ENCODE measurements around the gene NTM. TPM values are rescaled to one million over a fixed set of nuclear protein-coding genes. Genes with fewer than 3 reads are reported as not detected.

Gene NTM
- total RNA-seq, 1 donor from 2014 or later = 9.9 TPM

DNA sequence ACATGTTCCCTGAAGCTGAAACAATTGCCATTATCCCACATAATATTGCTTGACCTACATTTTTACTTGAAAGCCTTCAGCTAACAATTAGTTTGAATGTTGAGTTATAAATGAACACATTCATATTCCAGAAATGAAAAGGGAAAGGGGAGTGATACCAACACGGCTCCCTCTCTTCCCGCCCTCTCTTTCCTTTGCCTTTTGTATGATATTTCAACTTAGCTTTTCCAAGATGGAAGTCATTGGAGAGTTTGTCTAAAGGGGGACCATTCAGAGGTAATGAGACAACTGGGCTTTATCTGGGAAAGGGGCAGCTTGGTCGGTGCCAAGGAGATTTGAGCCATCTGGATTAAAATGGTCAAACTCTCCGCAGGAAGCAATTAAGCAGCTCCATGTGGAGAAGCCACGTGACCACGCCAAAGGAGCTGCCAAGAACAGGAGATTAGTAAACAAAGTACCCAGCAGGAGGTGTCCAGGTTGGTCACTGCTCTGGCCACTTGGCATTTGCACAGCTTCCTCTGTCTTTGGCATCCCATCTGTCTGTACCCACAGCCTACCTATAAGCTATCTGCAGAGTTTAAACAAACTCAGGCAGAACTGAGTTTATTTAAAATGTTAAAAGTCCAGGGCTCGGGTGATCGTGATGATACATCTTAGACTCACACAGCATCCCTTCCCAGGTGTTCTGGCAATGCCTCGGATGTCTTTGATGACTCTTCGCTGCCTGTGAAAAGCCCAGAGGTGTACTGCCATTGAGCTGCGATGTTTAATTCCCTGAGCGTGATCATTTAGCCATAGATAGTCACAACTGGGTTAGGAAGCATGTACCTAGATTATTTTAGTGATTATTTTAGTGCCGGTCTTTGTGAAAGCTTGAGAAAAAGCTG is 735.9 kb downstream of the NTM start:
- H3K4me3 ChIP-seq (ENCODE audit: low read length in 3 of 3) = no peak overlapping the region
- no peaks in the 10 kb centered on the region for H3K36me3 ChIP-seq (ENCODE audit: control insufficient read depth in 3 of 3, insufficient read depth in 3 of 3, low read length in 3 of 3)
- H3K9ac ChIP-seq (ENCODE audit: low read depth in 1 of 3, low read length in 3 of 3) = no peak overlapping the region
- no peak overlapping the region for H3K27ac ChIP-seq (ENCODE audit: low read depth, low read length)
- H3K4me1 ChIP-seq (ENCODE audit: control insufficient read depth in 3 of 3, insufficient read depth in 3 of 3, low read length in 3 of 3) = no peaks in the 10 kb centered on the region
- no peaks in the 10 kb centered on the region for H3K9me3 ChIP-seq (ENCODE audit: control insufficient read depth in 3 of 3, low read length in 3 of 3)
- H3K27me3 ChIP-seq (ENCODE audit: control insufficient read depth in 3 of 3, insufficient read depth in 3 of 3, low read length in 3 of 3) = no peaks in the 10 kb centered on the region

DNA sequence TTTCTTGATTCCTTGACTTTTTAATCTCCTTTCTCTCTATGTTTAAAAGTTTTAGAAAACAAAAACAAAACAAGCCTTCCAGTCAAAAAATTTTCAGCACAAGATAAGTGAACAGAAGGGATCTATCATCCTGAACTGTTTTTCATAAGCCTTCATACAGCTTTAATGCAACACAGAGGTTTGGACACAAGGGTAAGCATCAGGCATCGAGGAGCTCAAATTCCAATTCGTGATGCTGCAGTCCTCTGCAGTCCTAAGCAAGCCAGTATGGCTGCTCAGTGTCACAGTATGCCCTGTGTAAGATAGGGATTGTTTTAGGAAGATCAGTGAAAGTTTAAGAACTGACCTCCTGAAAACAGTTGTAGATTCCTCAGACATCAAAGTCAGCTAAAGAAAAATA is 740.9 kb downstream of the NTM start:
- H3K9me3 ChIP-seq (ENCODE audit: control insufficient read depth in 3 of 3, low read length in 3 of 3) = no peaks in the 10 kb centered on the region
- no peak overlapping the region for H3K4me3 ChIP-seq (ENCODE audit: low read length in 3 of 3)
- no peaks in the 10 kb centered on the region for H3K36me3 ChIP-seq (ENCODE audit: control insufficient read depth in 3 of 3, insufficient read depth in 3 of 3, low read length in 3 of 3)
- no peak overlapping the region for H3K9ac ChIP-seq (ENCODE audit: low read depth in 1 of 3, low read length in 3 of 3)
- no peak overlapping the region for H3K27ac ChIP-seq (ENCODE audit: low read depth, low read length)
- no peaks in the 10 kb centered on the region for H3K27me3 ChIP-seq (ENCODE audit: control insufficient read depth in 3 of 3, insufficient read depth in 3 of 3, low read length in 3 of 3)
- H3K4me1 ChIP-seq (ENCODE audit: control insufficient read depth in 3 of 3, insufficient read depth in 3 of 3, low read length in 3 of 3) = peaks cover 0 to 2% (median 0%) of the 10 kb centered on the region in 3 donors

DNA sequence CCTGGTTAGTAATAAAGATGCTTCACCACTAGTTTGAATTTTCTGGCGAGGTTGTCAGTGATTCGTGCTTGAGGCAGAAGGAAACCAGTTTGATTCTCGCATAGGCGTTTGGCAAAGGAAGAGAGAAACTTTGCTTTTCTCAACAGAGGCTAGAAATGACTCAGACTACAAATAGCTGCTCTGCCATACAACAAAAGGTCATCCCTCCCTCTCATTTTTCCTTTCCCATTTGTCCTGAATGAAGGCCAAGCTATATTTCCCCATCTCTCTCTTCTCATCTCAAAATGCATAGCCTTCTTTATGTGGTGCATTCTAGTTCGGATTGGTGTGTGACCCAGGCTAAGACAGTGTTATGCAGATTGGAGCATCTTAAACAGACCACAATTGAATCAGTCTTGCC is 741.4 kb downstream of the NTM start:
- Histone ChIP-seq H3K4me1 (ENCODE audit: control insufficient read depth in 3 of 3, insufficient read depth in 3 of 3, low read length in 3 of 3) (peaks cover 0 to 2% (median 0%) of the 10 kb centered on the region in 3 donors), H3K9ac (ENCODE audit: low read depth in 1 of 3, low read length in 3 of 3) (no peak overlapping the region), H3K27ac (ENCODE audit: low read depth, low read length) (peak overlapping the region; percentile 3), H3K9me3 (ENCODE audit: control insufficient read depth in 3 of 3, low read length in 3 of 3) (no peaks in the 10 kb centered on the region), H3K4me3 (ENCODE audit: low read length in 3 of 3) (no peak overlapping the region), H3K36me3 (ENCODE audit: control insufficient read depth in 3 of 3, insufficient read depth in 3 of 3, low read length in 3 of 3) (no peaks in the 10 kb centered on the region), H3K27me3 (ENCODE audit: control insufficient read depth in 3 of 3, insufficient read depth in 3 of 3, low read length in 3 of 3) (no peaks in the 10 kb centered on the region)

DNA sequence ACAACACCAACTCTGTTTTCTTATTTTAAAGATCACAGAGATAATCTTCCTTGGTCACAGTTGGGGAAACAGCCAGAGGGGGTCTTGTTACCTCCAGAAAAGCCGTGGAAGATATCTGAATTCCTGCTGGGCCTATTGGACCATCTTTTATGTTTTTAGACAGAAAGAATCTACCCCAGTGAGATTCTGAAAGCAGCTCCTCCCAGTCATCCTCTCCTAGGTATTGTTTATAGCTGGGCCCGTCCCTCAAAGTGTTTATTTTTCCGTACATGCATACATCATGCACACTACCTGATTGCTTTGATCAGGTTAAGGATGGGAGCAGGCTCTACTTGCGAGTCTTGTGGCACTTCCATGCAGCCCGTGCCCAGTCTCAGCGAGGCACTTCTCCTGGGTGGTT is 742.4 kb downstream of the NTM start:
- H3K27ac ChIP-seq (ENCODE audit: low read depth, low read length) = no peak overlapping the region
- no peak overlapping the region for H3K4me3 ChIP-seq (ENCODE audit: low read length in 3 of 3)
- no peaks in the 10 kb centered on the region for H3K9me3 ChIP-seq (ENCODE audit: control insufficient read depth in 3 of 3, low read length in 3 of 3)
- peaks cover 0 to 2% (median 0%) of the 10 kb centered on the region in 3 donors for H3K4me1 ChIP-seq (ENCODE audit: control insufficient read depth in 3 of 3, insufficient read depth in 3 of 3, low read length in 3 of 3)
- H3K9ac ChIP-seq (ENCODE audit: low read depth in 1 of 3, low read length in 3 of 3) = no peak overlapping the region
- no peaks in the 10 kb centered on the region for H3K36me3 ChIP-seq (ENCODE audit: control insufficient read depth in 3 of 3, insufficient read depth in 3 of 3, low read length in 3 of 3)
- no peaks in the 10 kb centered on the region for H3K27me3 ChIP-seq (ENCODE audit: control insufficient read depth in 3 of 3, insufficient read depth in 3 of 3, low read length in 3 of 3)

DNA sequence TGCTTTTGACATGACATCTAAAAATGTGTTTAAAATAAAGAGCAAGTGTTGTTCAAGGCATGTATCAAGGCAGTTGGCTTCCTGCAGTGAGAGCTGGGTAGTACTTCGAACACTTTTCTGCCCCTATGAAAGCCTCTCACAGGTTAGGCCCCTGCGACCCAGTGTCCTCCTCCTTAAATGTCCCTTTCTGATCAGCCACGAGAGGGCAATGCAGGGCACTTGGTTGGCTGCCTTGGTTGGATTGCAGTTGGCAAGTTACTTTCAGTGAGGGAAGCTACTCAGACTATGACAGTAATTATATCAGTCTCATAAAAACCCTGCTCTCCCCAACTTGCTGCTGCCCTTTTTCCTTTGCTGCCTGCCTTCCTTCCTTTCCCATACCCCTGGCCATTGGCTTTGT is 743.8 kb downstream of the NTM start:
- no peak overlapping the region for H3K27ac ChIP-seq (ENCODE audit: low read depth, low read length)

DNA sequence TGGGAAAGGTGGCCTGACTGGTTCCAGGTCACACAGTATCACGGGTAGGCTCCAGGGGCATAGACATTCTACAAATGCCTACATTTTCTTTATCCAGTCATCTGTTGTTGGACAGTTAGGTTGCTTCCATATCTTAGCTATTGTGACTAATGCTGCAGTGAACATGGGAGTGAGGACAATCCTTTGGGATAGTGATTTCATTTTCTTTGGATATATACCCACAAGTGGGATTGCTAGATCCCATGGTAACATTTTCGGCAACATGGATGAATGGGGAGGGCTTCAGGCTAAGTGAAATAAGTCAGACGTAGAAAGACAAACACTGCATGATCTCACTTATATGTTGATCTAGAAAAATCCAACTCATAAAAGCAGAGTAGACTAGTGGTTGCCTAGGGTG is 744.3 kb downstream of the NTM start:
- Histone ChIP-seq H3K9ac (ENCODE audit: low read depth in 1 of 3, low read length in 3 of 3) (no peak overlapping the region), H3K27ac (ENCODE audit: low read depth, low read length) (no peak overlapping the region), H3K36me3 (ENCODE audit: control insufficient read depth in 3 of 3, insufficient read depth in 3 of 3, low read length in 3 of 3) (no peaks in the 10 kb centered on the region), H3K4me3 (ENCODE audit: low read length in 3 of 3) (no peak overlapping the region), H3K27me3 (ENCODE audit: control insufficient read depth in 3 of 3, insufficient read depth in 3 of 3, low read length in 3 of 3) (peaks cover 0 to 3% (median 0%) of the 10 kb centered on the region in 3 donors), H3K4me1 (ENCODE audit: control insufficient read depth in 3 of 3, insufficient read depth in 3 of 3, low read length in 3 of 3) (peaks cover 0 to 2% (median 0%) of the 10 kb centered on the region in 3 donors), H3K9me3 (ENCODE audit: control insufficient read depth in 3 of 3, low read length in 3 of 3) (no peaks in the 10 kb centered on the region)

More for the DNA sequence above, 743.8 kb downstream of the NTM start:
- no peaks in the 10 kb centered on the region for H3K9me3 ChIP-seq (ENCODE audit: control insufficient read depth in 3 of 3, low read length in 3 of 3)
- H3K36me3 ChIP-seq (ENCODE audit: control insufficient read depth in 3 of 3, insufficient read depth in 3 of 3, low read length in 3 of 3) = no peaks in the 10 kb centered on the region
- peaks cover 0 to 2% (median 0%) of the 10 kb centered on the region in 3 donors for H3K4me1 ChIP-seq (ENCODE audit: control insufficient read depth in 3 of 3, insufficient read depth in 3 of 3, low read length in 3 of 3)
- H3K9ac ChIP-seq (ENCODE audit: low read depth in 1 of 3, low read length in 3 of 3) = no peak overlapping the region
- no peak overlapping the region for H3K4me3 ChIP-seq (ENCODE audit: low read length in 3 of 3)
- no peaks in the 10 kb centered on the region for H3K27me3 ChIP-seq (ENCODE audit: control insufficient read depth in 3 of 3, insufficient read depth in 3 of 3, low read length in 3 of 3)

DNA sequence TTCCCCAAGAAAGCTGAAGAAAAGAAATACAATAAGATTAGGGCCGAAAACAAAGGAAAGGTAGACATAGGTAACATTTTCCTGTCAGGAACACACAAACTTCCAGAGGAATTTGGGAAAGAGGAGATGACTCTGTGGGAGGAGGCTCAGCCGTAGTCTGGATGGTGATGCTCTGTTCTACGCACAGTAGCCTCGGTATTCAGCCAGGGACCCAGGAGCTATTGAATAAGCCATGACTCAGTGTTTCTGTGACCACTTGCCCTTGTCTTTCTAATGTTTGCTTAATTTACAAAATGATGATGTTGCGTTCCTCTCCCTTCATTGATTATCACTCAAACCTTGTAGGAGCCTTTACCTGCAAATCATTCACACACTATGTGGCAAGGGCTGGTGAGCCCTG is 745.0 kb downstream of the NTM start:
- peaks cover 0 to 2% (median 0%) of the 10 kb centered on the region in 3 donors for H3K4me1 ChIP-seq (ENCODE audit: control insufficient read depth in 3 of 3, insufficient read depth in 3 of 3, low read length in 3 of 3)
- peaks cover 0 to 3% (median 0%) of the 10 kb centered on the region in 3 donors for H3K27me3 ChIP-seq (ENCODE audit: control insufficient read depth in 3 of 3, insufficient read depth in 3 of 3, low read length in 3 of 3)
- H3K36me3 ChIP-seq (ENCODE audit: control insufficient read depth in 3 of 3, insufficient read depth in 3 of 3, low read length in 3 of 3) = no peaks in the 10 kb centered on the region
- no peak overlapping the region for H3K9ac ChIP-seq (ENCODE audit: low read depth in 1 of 3, low read length in 3 of 3)
- no peak overlapping the region for H3K27ac ChIP-seq (ENCODE audit: low read depth, low read length)
- no peak overlapping the region for H3K4me3 ChIP-seq (ENCODE audit: low read length in 3 of 3)
- H3K9me3 ChIP-seq (ENCODE audit: control insufficient read depth in 3 of 3, low read length in 3 of 3) = no peaks in the 10 kb centered on the region

DNA sequence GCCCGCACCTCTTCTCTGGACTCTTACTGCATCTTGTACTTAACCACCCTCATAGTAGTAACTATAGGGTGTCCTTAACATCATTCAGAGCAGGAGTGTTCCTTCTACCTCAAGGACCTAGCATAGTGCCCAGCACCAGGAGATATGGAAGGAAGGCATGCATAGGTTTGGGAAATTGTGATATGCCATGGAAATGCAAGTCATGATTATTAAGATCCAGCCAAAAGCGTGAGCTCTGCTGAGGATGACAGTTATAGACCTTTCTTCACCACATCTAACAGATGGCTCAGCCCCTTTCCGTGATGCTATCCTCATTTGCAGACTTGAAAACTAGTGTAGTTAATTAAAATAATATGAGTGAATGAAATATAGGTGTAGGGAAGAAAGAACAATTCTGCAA is 746.1 kb downstream of the NTM start:
- Histone ChIP-seq H3K27me3 (ENCODE audit: control insufficient read depth in 3 of 3, insufficient read depth in 3 of 3, low read length in 3 of 3) (peaks cover 0 to 3% (median 0%) of the 10 kb centered on the region in 3 donors), H3K4me1 (ENCODE audit: control insufficient read depth in 3 of 3, insufficient read depth in 3 of 3, low read length in 3 of 3) (peaks cover 0 to 2% (median 0%) of the 10 kb centered on the region in 3 donors), H3K9me3 (ENCODE audit: control insufficient read depth in 3 of 3, low read length in 3 of 3) (no peaks in the 10 kb centered on the region), H3K27ac (ENCODE audit: low read depth, low read length) (no peak overlapping the region), H3K4me3 (ENCODE audit: low read length in 3 of 3) (no peak overlapping the region), H3K9ac (ENCODE audit: low read depth in 1 of 3, low read length in 3 of 3) (no peak overlapping the region), H3K36me3 (ENCODE audit: control insufficient read depth in 3 of 3, insufficient read depth in 3 of 3, low read length in 3 of 3) (no peaks in the 10 kb centered on the region)

DNA sequence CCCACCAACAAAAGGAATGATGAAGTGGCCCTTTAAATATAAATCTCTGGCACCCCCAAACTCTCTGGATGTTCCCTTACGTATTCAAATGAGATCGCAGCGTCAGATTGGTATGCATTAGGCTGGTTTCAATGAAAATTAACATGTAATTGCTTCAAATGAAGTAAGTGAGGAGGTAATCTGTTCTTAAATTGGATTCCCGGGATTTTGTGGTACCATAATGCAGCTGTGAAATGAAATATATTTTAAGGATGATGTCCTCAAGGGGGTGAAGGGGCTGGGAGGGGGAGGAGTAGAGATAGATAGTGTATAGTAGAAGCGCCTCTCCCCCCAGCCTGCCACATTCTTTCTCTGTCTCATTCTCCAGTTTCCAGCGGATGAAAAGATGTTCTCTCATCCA is 748.2 kb downstream of the NTM start:
- no peaks in the 10 kb centered on the region for H3K9me3 ChIP-seq (ENCODE audit: control insufficient read depth in 3 of 3, low read length in 3 of 3)
- H3K27me3 ChIP-seq (ENCODE audit: control insufficient read depth in 3 of 3, insufficient read depth in 3 of 3, low read length in 3 of 3) = peaks cover 5 to 7% (median 5%) of the 10 kb centered on the region in 3 donors
- peaks cover 0 to 2% (median 0%) of the 10 kb centered on the region in 3 donors for H3K4me1 ChIP-seq (ENCODE audit: control insufficient read depth in 3 of 3, insufficient read depth in 3 of 3, low read length in 3 of 3)
- H3K9ac ChIP-seq (ENCODE audit: low read depth in 1 of 3, low read length in 3 of 3) = no peak overlapping the region
- H3K4me3 ChIP-seq (ENCODE audit: low read length in 3 of 3) = no peak overlapping the region
- H3K27ac ChIP-seq (ENCODE audit: low read depth, low read length) = no peak overlapping the region
- no peaks in the 10 kb centered on the region for H3K36me3 ChIP-seq (ENCODE audit: control insufficient read depth in 3 of 3, insufficient read depth in 3 of 3, low read length in 3 of 3)

DNA sequence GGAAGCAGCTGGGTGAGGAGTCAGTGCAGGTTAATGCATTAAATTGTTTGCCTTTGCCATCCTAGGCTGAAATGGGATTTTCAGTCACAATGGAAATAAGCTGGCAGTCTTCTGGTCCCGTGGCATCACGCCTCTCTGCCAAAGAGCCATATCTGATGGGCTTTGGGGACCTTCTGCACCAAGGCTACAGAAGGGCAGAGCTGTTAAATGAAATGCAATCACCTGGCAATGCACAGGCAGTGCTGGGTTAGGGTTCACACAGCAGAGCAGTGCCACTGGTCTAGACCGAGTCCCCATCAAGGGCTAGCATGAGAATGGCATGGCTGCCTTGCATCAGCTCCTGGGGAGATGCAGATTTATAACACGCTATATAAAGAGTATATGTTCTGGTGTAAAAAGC is 749.2 kb downstream of the NTM start:
- H3K27ac ChIP-seq (ENCODE audit: low read depth, low read length) = no peak overlapping the region
- peaks cover 0 to 2% (median 0%) of the 10 kb centered on the region in 3 donors for H3K4me1 ChIP-seq (ENCODE audit: control insufficient read depth in 3 of 3, insufficient read depth in 3 of 3, low read length in 3 of 3)
- peaks cover 5 to 7% (median 5%) of the 10 kb centered on the region in 3 donors for H3K27me3 ChIP-seq (ENCODE audit: control insufficient read depth in 3 of 3, insufficient read depth in 3 of 3, low read length in 3 of 3)
- H3K9ac ChIP-seq (ENCODE audit: low read depth in 1 of 3, low read length in 3 of 3) = no peak overlapping the region
- no peaks in the 10 kb centered on the region for H3K9me3 ChIP-seq (ENCODE audit: control insufficient read depth in 3 of 3, low read length in 3 of 3)
- H3K36me3 ChIP-seq (ENCODE audit: control insufficient read depth in 3 of 3, insufficient read depth in 3 of 3, low read length in 3 of 3) = no peaks in the 10 kb centered on the region
- H3K4me3 ChIP-seq (ENCODE audit: low read length in 3 of 3) = no peak overlapping the region
